Parathyroid adenoma (tissue), 2 donors: ENCODE measurements around the gene LARP4.

Source experiments
- H2AFZ ChIP-seq: fragments of 300-600 bp; sonication (generic); one replicate; pipeline ENCODE4 v1.7.0; 2017; ENCODE audit warnings: antibody characterized with exemption, mild to moderate bottlenecking
- H3K27ac ChIP-seq: fragments of 300-600 bp; sonication (generic); one replicate; pipeline ENCODE4 v1.7.0; 2017
- H3K27me3 ChIP-seq: fragments of 300-600 bp; sonication (generic); one replicate; pipeline ENCODE4 v1.7.0; 2017; ENCODE audit warnings: low read length; ENCODE audit not compliant: control insufficient read depth, insufficient read depth
- H3K36me3 ChIP-seq: fragments of 300-600 bp; sonication (generic); one replicate; pipeline ENCODE4 v1.7.0; 2017; ENCODE audit warnings: low read length; ENCODE audit not compliant: control insufficient read depth, insufficient read depth
- H3K4me1 ChIP-seq: fragments of 300-600 bp; sonication (generic); one replicate; pipeline ENCODE4 v1.7.0; 2017; ENCODE audit warnings: control low read depth
- H3K4me2 ChIP-seq: fragments of 300-600 bp; sonication (generic); one replicate; pipeline ENCODE4 v1.7.0; 2017; ENCODE audit warnings: low read length
- H3K4me3 ChIP-seq: fragments of 300-600 bp; sonication (generic); one replicate; pipeline ENCODE4 v1.7.0; 2017; ENCODE audit warnings: low read depth, low read length
- H3K79me2 ChIP-seq: fragments of 300-600 bp; sonication (generic); one replicate; pipeline ENCODE4 v1.7.0; 2017; ENCODE audit warnings: control low read depth
- H3K9ac ChIP-seq: fragments of 300-600 bp; sonication (generic); one replicate; pipeline ENCODE4 v1.7.0; 2017; ENCODE audit warnings: mild to moderate bottlenecking
- H3K9me3 ChIP-seq: fragments of 300-600 bp; sonication (generic); one replicate; pipeline ENCODE4 v1.7.0; 2017; ENCODE audit warnings: low read length; ENCODE audit not compliant: control insufficient read depth
- CTCF ChIP-seq: fragments of 300-600 bp; sonication (generic); IDR thresholded peaks from one replicate; pipeline ENCODE4 v1.7.0; 2017; ENCODE audit warnings: antibody characterized with exemption, mild to moderate bottlenecking
- donor health status: primary hyperparathyroidism.

Gene LARP4

GRCh38 chr12:50400638-50401499 is at the start of gene LARP4:
LARP4 (plus strand) TSS chr12:50400885; CDS start chr12:50401011, 126 bp downstream.
- TF ChIP-seq CTCF, result no peak
- Histone ChIP-seq H3K4me1 (peaks cover 2% of the 10 kb centered on the region), H2AFZ (peak within 1 kb of the TSS; percentile 68), H3K36me3 (no peaks in the 10 kb centered on the region), H3K4me3 (peak within 1 kb of the TSS; percentile 90), H3K9me3 (no peaks in the 10 kb centered on the region), H3K27me3 (no peaks in the 10 kb centered on the region), H3K9ac (peak within 1 kb of the TSS; percentile 9), H3K27ac (peak within 1 kb of the TSS; percentile 88), H3K79me2 (peaks cover 19% of the 10 kb centered on the region), H3K4me2 (peak within 1 kb of the TSS; percentile 94)

- no peak overlapping the region for H3K4me2 ChIP-seq
- TF ChIP-seq CTCF, result no peak
- H3K27ac ChIP-seq, result no peak overlapping the region
- H2AFZ ChIP-seq, result no peak overlapping the region
- H3K4me3 ChIP-seq, result no peak overlapping the region
- no peaks in the 10 kb centered on the region for H3K27me3 ChIP-seq
- H3K9me3 ChIP-seq, result no peaks in the 10 kb centered on the region
- H3K9ac ChIP-seq, result no peak overlapping the region
- H3K4me1 ChIP-seq, result no peaks in the 10 kb centered on the region
- H3K36me3 ChIP-seq, result no peaks in the 10 kb centered on the region
- no peaks in the 10 kb centered on the region for H3K79me2 ChIP-seq
Observed at GRCh38 chr12:50351120-50352043, 49.3 kb upstream of the LARP4 start.

- TF ChIP-seq CTCF, result no peak
- H3K4me1 ChIP-seq, result no peaks in the 10 kb centered on the region
- no peak overlapping the region for H2AFZ ChIP-seq
- H3K79me2 ChIP-seq, result no peaks in the 10 kb centered on the region
- no peak overlapping the region for H3K4me2 ChIP-seq
- H3K36me3 ChIP-seq, result no peaks in the 10 kb centered on the region
- no peaks in the 10 kb centered on the region for H3K9me3 ChIP-seq
- H3K9ac ChIP-seq, result no peak overlapping the region
- H3K27me3 ChIP-seq, result no peaks in the 10 kb centered on the region
- no peak overlapping the region for H3K4me3 ChIP-seq
- no peak overlapping the region for H3K27ac ChIP-seq
Observed at GRCh38 chr12:50353404-50353803, 47.3 kb upstream of the LARP4 start.

- H3K9me3 ChIP-seq, result no peaks in the 10 kb centered on the region
- H3K36me3 ChIP-seq, result no peaks in the 10 kb centered on the region
- H3K27me3 ChIP-seq, result no peaks in the 10 kb centered on the region
- peak overlapping the region; percentile 31 for H3K4me2 ChIP-seq
- no peak for TF ChIP-seq CTCF
- H3K4me3 ChIP-seq, result no peak overlapping the region
- no peak overlapping the region for H3K27ac ChIP-seq
- H3K4me1 ChIP-seq, result no peaks in the 10 kb centered on the region
- H3K9ac ChIP-seq, result no peak overlapping the region
- H2AFZ ChIP-seq, result peak overlapping the region; percentile 56
- H3K79me2 ChIP-seq, result no peaks in the 10 kb centered on the region
Observed at GRCh38 chr12:50353869-50354593, 46.7 kb upstream of the LARP4 start.
